HK-2 (cell line): ENCODE data around the gene SFI1.
"Not testable (repeated sequence)": the region's sequence is repeated elsewhere in the genome, so short reads cannot be mapped to it uniquely, and the experiment has no call there.

Experiments
- DNase-seq: peaks from one replicate; pipeline ENCODE4 v3.0.0-alpha.2; 2018; ENCODE audit not compliant: unreplicated experiment

The SFI1 gene

DNA sequence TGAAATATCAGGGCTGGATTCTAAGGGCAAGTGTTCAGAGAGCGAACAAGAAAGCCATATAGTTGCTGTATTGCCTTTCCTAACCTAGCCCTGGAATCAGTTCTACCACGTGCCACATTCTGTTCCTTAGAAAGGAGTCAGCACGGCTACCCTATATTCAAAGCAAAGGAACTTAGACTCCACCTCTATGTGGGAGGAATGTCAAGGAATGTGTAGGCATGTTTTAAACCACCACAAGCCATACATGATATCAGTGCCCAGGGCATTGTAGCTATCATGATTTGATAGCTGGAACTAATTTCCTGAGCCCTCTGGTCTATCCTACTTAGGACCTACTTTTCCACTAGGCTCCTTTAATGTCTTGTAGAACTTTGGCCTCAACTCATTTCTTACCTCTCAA lies 4.2 kb upstream of the SFI1 start:
- DNase-seq: no peak

DNA sequence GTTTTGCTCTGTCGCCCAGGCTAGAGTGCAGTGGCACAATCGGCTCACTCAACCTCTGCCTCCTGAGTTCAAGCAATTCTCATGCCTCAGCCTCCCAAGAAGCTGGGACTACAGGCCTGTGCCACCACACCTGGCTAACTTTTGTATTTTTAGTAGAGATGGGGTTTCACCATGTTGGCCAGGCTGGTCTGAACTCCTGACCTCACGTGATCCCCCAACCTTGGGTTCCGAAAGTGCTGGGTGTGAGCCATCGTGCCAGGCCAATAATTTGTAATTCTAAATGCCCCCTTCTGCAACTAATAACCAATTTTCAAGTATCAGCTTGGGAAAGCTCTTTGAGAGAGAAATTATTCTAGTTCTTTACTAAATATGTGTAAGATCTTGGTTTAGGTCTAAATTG lies 3.0 kb upstream of the SFI1 start:
- DNase-seq: not testable (repeated sequence)

- DNase-seq: no peak
These were observed 993 bp upstream of the SFI1 start for GRCh38 chr22:31495343-31495742.

DNA sequence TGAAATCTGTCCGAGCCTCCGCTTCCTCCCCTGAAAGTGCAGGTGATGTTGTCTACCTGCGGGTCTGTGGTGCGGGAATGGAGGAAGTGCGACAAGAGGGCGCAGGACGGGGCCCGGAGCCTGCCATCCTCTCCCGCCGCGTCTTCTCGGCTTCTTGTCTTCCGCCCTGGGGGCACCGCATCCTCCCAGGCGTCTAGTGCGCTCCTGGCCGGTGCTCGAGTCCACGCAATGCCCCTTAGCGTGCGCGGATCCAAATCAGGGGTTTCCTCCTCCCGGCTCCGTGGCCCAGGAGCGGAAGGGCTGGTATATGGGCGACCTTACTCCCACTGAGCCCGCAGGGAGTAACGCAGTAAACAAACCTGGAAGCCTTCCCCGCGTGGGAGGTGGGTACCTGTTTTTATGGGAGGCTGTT lies 405 bp downstream of the SFI1 start:
- DNase-seq: no peak

GRCh38 chr22:31497148-31497938 lies 1.0 kb downstream of the SFI1 start:
- DNase-seq: no peak

- DNase-seq: no peak
These were observed 5.4 kb downstream of the SFI1 start for GRCh38 chr22:31501738-31502137.

DNA sequence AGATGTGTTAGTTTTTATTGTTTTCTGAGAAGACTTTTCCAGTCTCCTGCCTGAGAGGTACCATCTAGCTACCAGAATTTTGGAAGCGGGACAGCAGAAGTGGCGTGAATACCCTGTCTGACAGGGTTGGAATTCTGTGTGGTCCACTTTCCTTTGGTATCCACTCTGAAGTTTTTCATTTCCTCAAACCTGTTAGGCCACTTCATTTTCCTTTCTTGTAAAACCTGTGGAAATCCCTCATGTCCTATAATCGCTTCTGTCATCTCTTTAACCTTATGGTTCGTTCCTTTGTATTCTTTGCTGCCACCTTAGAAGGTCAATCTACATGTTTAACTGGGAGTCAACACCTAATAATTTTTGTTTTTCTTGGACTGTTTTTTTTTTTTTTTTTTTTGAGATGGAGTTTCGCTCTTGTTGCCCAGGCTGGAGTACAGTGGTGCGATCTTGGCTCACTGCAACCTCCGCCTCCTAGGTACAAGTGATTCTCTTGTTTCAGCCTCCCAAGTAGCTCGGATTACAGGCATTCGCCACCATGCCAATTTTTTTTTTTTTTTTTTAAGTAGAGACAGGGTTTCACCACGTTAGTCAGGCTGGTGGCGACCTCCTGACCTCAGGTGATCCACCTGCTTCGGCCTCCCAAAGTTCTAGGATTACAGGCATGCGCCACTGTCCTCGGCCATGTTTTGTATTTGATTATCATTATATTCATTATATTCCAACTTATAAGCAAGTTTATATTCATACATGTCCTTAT lies 7.1 kb downstream of the SFI1 start:
- DNase-seq: no peak

- DNase-seq: no peak
These were observed 7.9 kb downstream of the SFI1 start for GRCh38 chr22:31504282-31504681.

DNA sequence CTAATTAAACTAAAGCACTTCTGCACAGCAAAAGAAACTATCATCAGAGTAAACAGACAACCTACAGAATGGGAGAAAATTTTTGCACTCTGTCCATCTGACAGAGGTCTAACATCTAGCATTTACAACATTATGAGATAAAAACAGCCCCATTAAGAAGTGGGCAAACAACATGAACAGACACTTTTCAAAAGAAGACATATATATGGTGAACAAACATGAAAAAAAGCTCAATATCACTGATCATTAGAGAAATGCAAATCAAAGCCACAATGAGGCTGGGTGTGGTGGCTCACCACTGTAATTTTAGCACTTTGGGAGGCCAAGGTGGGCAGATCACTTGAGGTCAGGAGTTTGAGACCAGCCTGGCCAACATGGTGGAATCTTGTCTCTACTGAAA lies 11.2 kb downstream of the SFI1 start:
- DNase-seq: not testable (repeated sequence)

- no peak for DNase-seq
These were observed 12.2 kb downstream of the SFI1 start for GRCh38 chr22:31508536-31508935.

DNA sequence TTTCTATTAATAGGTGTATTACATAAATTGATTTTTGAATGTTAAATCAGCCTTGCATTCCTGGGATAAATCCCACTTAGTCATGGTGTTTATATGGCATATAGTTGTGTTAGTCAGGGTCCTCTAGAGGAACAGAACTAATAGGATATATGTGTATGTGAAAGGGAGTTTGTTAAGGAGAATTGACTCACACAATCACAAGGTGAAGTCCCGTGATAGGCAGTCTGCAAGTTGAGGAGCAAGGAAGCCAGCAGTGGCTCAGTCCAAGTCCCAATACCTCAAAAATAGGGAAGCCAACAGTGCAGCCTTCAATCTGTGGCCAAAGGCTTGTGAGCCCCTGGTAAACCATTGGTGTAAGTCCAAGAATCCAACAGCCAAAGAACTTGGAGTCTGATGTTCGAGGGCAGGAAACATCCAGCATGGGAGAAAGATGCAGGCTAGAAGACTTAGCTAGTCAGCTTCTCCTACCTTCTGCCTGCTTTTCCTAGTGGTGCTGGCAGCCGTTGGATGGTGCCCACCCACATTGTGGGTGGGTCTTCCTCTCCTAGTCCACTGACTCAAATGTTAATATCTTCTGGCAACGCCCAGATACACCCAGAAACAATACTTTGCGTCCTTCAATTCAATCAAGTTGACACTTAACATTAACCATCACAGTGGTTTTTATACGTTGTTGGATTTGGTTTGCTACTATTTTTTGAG lies 12.9 kb downstream of the SFI1 start:
- no peak for DNase-seq

DNA sequence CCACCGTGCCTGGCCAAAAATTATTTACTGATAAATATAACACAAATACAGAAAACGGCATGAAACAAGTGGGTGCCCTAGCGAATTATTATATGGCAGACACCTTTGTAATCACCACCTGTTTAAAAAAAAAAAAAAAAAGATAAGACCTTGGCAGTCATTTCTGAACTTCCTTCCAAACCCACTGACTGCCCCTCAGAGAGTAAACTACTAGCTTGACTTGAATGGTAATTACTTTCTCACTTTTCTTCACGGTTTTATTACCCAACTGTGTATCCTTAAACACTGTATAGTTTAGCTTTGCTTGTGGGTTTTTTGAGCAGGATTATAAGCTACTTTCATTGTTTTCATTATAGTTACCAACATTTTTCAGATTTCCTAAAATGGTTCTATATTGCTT lies 23.7 kb downstream of the SFI1 start:
- no peak for DNase-seq

GRCh38 chr22:31524132-31524531 lies 27.8 kb downstream of the SFI1 start:
- not testable (repeated sequence) for DNase-seq

DNA sequence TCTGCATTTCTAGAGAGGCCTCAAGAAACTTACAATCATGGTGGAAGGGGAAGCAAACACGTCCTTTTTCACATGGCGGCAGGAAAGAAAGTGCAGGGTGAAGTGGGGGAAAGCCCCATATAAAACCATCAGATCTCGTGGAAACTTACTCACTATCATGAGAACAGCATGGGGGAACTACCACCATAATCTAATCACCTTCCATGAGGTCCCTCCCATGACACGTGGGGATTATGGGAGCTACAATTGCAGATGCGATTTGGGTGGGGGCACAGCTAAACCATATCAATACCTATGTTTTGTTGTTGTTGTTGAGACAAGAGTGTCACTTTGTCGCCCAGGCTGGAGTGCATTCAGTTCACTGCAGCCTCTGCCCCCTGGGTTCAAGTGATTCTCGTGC lies 29.9 kb downstream of the SFI1 start:
- no peak for DNase-seq

GRCh38 chr22:31530823-31531195 lies 34.5 kb downstream of the SFI1 start:
- no peak for DNase-seq

DNA sequence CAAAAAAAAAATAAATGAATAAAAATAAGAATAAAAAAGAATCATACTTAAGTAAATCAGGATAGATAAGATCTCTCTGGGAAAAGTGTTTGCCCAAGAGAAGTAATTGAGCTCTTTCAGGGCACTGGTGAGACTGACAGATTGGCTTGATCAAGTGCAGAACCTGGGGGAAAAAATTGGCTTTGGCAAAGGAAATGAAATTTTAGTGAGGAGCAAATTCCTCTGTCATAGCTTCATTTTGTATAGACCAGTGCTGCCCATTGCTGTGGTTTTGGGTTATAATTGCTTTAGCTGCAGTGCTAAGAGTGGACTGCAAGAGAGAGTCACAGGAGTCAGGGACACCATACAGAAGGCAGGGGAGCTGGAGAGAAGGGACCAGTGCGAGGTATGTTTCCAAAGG lies 35.7 kb downstream of the SFI1 start:
- no peak for DNase-seq

GRCh38 chr22:31533374-31533773 lies 37.0 kb downstream of the SFI1 start:
- no peak for DNase-seq

DNA sequence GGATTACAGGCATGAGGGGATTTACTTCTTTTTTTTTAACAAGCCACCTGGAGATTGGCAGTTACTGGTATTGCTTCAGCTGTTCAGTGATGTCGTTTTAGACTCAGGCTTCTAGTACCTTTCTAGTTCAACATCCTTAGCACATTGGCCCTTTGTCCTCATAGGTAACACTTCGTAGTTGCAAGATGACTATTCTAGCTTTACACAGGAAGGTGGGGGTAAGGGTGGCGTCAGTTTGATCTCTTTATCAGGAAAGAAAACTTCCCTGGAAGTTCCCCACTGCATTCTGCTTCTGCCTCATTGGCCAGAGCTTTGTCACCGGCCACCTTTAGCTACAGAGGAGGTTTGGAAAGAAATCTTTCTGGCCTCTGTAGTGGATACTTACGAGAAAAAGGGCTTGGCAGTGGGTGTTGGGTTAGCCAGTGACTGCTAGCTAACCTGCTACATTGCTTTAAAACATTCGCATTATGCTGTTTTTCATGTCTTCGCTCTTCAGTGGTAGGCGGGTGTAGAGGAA lies 40.7 kb downstream of the SFI1 start:
- DNase-seq: no peak

- DNase-seq: no peak
These were observed 42.5 kb downstream of the SFI1 start for GRCh38 chr22:31538815-31539214.

DNA sequence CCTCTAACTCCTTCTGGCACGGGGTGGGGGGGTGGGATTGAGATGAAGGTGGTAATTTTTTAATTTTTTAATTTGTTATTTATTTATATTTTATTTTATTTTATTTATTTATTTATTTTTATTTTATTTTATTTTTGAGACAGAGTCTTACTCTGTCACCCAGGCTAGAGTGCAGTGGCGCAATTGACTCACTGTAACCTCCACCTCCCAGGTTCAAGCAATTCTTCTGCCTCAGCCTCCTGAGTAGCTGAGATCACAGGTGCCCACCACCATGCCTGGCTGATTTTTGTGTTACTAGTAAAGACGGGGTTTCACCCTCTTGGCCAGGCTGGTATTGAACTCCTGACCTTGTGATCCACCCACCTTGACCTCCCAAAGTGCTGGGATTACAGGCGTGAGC lies 43.8 kb downstream of the SFI1 start:
- not testable (repeated sequence) for DNase-seq

DNA sequence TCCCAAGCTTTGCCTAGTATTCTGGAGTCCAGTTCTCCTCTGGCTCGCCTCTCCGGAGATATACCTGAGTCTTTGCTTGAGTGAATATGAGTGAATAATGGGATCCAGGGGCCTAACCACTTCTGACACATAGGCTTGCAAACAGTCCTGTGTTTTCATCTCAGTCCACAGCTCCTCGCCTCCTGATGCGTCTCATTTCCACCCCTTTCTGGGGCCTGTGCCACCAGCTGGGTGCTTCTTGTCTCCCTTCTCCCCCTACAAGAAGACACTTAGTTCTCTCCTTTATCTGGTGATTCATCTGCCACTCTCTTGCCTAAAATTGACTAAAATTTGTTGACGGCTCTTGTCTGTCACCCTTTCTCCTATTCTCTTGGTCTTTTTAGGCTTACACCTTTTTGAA lies 44.6 kb downstream of the SFI1 start:
- DNase-seq: no peak
